Retinal pigment epithelial cell (primary cell): ENCODE measurements around the gene TSEN15.

Experiments
- DNase-seq: peaks from one replicate; pipeline ENCODE4 v3.0.0-alpha.2; 2010; ENCODE audit warnings: low read depth
- H3K4me3 ChIP-seq: 2 replicates; pipeline ENCODE4 v1.5.1; 2011; ENCODE audit warnings: mild to moderate bottlenecking, low read length, control low read depth, moderate library complexity
- CTCF ChIP-seq: conservative IDR thresholded peaks from 2 replicates; pipeline ENCODE4 v1.5.1; 2011; ENCODE audit warnings: low read depth, low read length, control low read depth, inconsistent platforms

TSEN15 gene

GRCh38 chr1:184030433-184031091 lies 21.0 kb upstream of the TSEN15 start:
- no peak overlapping the region for H3K4me3 ChIP-seq
- TF ChIP-seq CTCF = no peak
- DNase-seq = no peak

GRCh38 chr1:184031092-184031408 lies 20.5 kb upstream of the TSEN15 start:
- no peak for DNase-seq
- H3K4me3 ChIP-seq = no peak overlapping the region
- no peak for TF ChIP-seq CTCF

- no peak overlapping the region for H3K4me3 ChIP-seq
- no peak for DNase-seq
- TF ChIP-seq CTCF = no peak
Measured at GRCh38 chr1:184031409-184032107, 20.0 kb upstream of the TSEN15 start.

- H3K4me3 ChIP-seq = no peak overlapping the region
- TF ChIP-seq CTCF = no peak
- no peak for DNase-seq
Measured at GRCh38 chr1:184032306-184032929, 19.1 kb upstream of the TSEN15 start.

- H3K4me3 ChIP-seq = no peak overlapping the region
- DNase-seq = no peak
- no peak for TF ChIP-seq CTCF
Measured at GRCh38 chr1:184032930-184033418, 18.6 kb upstream of the TSEN15 start.

- no peak for TF ChIP-seq CTCF
- H3K4me3 ChIP-seq = no peak overlapping the region
- no peak for DNase-seq
Measured at GRCh38 chr1:184033711-184034167, 17.8 kb upstream of the TSEN15 start.
